ENCODE measurements around the gene KLF3.

KLF3 gene

GRCh38 chr4:38674258-38675144, 10.5 kb downstream of the KLF3 start:
- DNase-seq (ENCODE audit: low read depth) = no peak

- DNase-seq (ENCODE audit: low read depth) = peak; percentile 57
Observed at GRCh38 chr4:38675146-38676121, 11.4 kb downstream of the KLF3 start.

GRCh38 chr4:38676986-38677385, 13.0 kb downstream of the KLF3 start:
- no peak for DNase-seq (ENCODE audit: low read depth)

- no peak for DNase-seq (ENCODE audit: low read depth)
Observed at GRCh38 chr4:38677441-38677840, 13.4 kb downstream of the KLF3 start.

- no peak for DNase-seq (ENCODE audit: low read depth)
Observed at GRCh38 chr4:38678078-38678477, 14.1 kb downstream of the KLF3 start.

- DNase-seq (ENCODE audit: low read depth) = no peak
Observed at GRCh38 chr4:38679921-38680320, 15.9 kb downstream of the KLF3 start.

GRCh38 chr4:38681281-38681991, 17.4 kb downstream of the KLF3 start:
- no peak for DNase-seq (ENCODE audit: low read depth)

- no peak for DNase-seq (ENCODE audit: low read depth)
Observed at GRCh38 chr4:38682336-38682735, 18.3 kb downstream of the KLF3 start.

GRCh38 chr4:38683276-38683675, 19.3 kb downstream of the KLF3 start:
- DNase-seq (ENCODE audit: low read depth) = no peak

- no peak for DNase-seq (ENCODE audit: low read depth)
Observed at GRCh38 chr4:38684271-38684670, 20.3 kb downstream of the KLF3 start.

GRCh38 chr4:38684951-38685844, 21.2 kb downstream of the KLF3 start:
- DNase-seq (ENCODE audit: low read depth) = no peak

- DNase-seq (ENCODE audit: low read depth) = no peak
Observed at GRCh38 chr4:38686682-38687081, 22.7 kb downstream of the KLF3 start.

- no peak for DNase-seq (ENCODE audit: low read depth)
Observed at GRCh38 chr4:38687571-38688011, 23.6 kb downstream of the KLF3 start.

- no peak for DNase-seq (ENCODE audit: low read depth)
Observed at GRCh38 chr4:38688676-38689355, 24.8 kb downstream of the KLF3 start.

- DNase-seq (ENCODE audit: low read depth) = no peak
Observed at GRCh38 chr4:38691251-38692008, 27.4 kb downstream of the KLF3 start.

- DNase-seq (ENCODE audit: low read depth) = no peak
Observed at GRCh38 chr4:38692421-38692820, 28.4 kb downstream of the KLF3 start.

- DNase-seq (ENCODE audit: low read depth) = no peak
Observed at GRCh38 chr4:38693569-38693968, 29.6 kb downstream of the KLF3 start.

GRCh38 chr4:38694330-38694729, 30.3 kb downstream of the KLF3 start:
- no peak for DNase-seq (ENCODE audit: low read depth)

GRCh38 chr4:38695809-38696208, 31.8 kb downstream of the KLF3 start:
- DNase-seq (ENCODE audit: low read depth) = no peak

- DNase-seq (ENCODE audit: low read depth) = no peak
Observed at GRCh38 chr4:38696697-38697096, 32.7 kb downstream of the KLF3 start.

Data from stimulated activated CD8-positive, alpha-beta memory T cell treated with anti-CD3 and anti-CD28 coated beads, Interleukin-12 subunit alpha, Interleukin-12 subunit beta, amount 100 ng/mL, for 4 hours (primary cell).